Suprapubic skin (tissue), 3 donors: ENCODE results near the gene SYT15.
"Not testable (repeated sequence)": the region's sequence is repeated elsewhere in the genome, so short reads cannot be mapped to it uniquely, and the experiment has no call there.

Source experiments
- CTCF ChIP-seq, 2 donors: fragments of 200-600 bp in 1 of 2; fragments of 450-650 bp in 1 of 2; sonication (generic) in 1 of 2; IDR thresholded peaks; one replicate each; pipeline ENCODE4 v1.5.1; 2016 to 2019; ENCODE audit warnings: antibody characterized with exemption in 2 of 2, mild to moderate bottlenecking in 1 of 2, moderate library complexity in 1 of 2
- EP300 ChIP-seq: sonication (generic); formaldehyde crosslinking; IDR thresholded peaks from one replicate; pipeline ENCODE4 v1.6.1; 2017; ENCODE audit warnings: antibody characterized with exemption
- POLR2A ChIP-seq, 2 donors: fragments of 450-650 bp; IDR thresholded peaks; one replicate each; pipeline ENCODE4 v1.6.1; 2017; ENCODE audit warnings: antibody characterized with exemption in 2 of 2, mild to moderate bottlenecking in 2 of 2, moderate library complexity in 2 of 2

GRCh38 chr10:46585246-46585645, 6.3 kb downstream of the SYT15 start:
- TF ChIP-seq CTCF (IDR thresholded peaks at IDR 0.05); EP300; POLR2A (IDR thresholded peaks at IDR 0.05): not testable (repeated sequence)
